IMR-90 (cell line): Measurements from ENCODE around the gene MED12L. TPM values are rescaled to one million over a fixed set of nuclear protein-coding genes. Genes with fewer than 3 reads are reported as not detected.

Experiments
- ATAC-seq: fragments of 200-7000 bp; cut with Tn5 transposase; 2 replicates; pipeline ENCODE4 v1.9.1; 2020; ENCODE audit warnings: low read depth, mild to moderate bottlenecking, moderate library complexity
- BruUV-seq: library from RNA; stranded (reverse); fragments of 400-500 nt; replicated peaks from 2 replicates; lab custom pipeline; 2021; lab: Mats Ljungman, UMichigan
- CTCF ChIA-PET: fragments of 300-600 bp; formaldehyde crosslinking; extraction: SDS; loops from one replicate; lab custom pipeline; 2021; ENCODE audit warnings: antibody characterized with exemption; lab: Yijun Ruan, JAX
- POLR2A ChIA-PET: fragments of 300-600 bp; sonication (Branson Sonifier 250); formaldehyde crosslinking; loops from one replicate; lab custom pipeline; 2022; ENCODE audit warnings: antibody characterized with exemption; ENCODE audit not compliant: unreplicated experiment; lab: Charles Lee
- DNase-seq: peaks from one replicate; pipeline ENCODE4 v3.0.0; 2013
- H2AFZ ChIP-seq: replicated peaks from 2 replicates; pipeline ENCODE3; 2013; ENCODE audit warnings: low read length, mild to moderate bottlenecking; ENCODE audit not compliant: poor library complexity
- H2AK5ac ChIP-seq: 2 replicates; pipeline ENCODE4 v1.6.1; 2013; ENCODE audit warnings: low read depth, low read length, inconsistent platforms
- H2AK9ac ChIP-seq: replicated peaks from 2 replicates; pipeline ENCODE3; 2013; ENCODE audit warnings: mild to moderate bottlenecking, low read depth, low read length, moderate library complexity; ENCODE audit not compliant: poor library complexity
- H2BK120ac ChIP-seq: 2 replicates; pipeline ENCODE4 v1.6.1; 2013; ENCODE audit warnings: low read depth, low read length, inconsistent platforms
- H2BK15ac ChIP-seq: 3 replicates; pipeline ENCODE4 v1.6.1; 2013; ENCODE audit warnings: low read depth, low read length, inconsistent platforms
- H2BK20ac ChIP-seq: 2 replicates; pipeline ENCODE4 v1.6.1; 2013; ENCODE audit warnings: low read depth, mild to moderate bottlenecking, inconsistent platforms, low read length, moderate library complexity
- H2BK5ac ChIP-seq: 2 replicates; pipeline ENCODE4 v1.6.1; 2013; ENCODE audit warnings: mild to moderate bottlenecking, low read depth, low read length, inconsistent platforms; ENCODE audit not compliant: poor library complexity, severe bottlenecking
- H3K14ac ChIP-seq: replicated peaks from 2 replicates; pipeline ENCODE4 v1.6.1; 2013; ENCODE audit warnings: low read depth, low read length, inconsistent platforms
- H3K18ac ChIP-seq: 2 replicates; pipeline ENCODE4 v1.6.1; 2013; ENCODE audit warnings: low read depth, low read length, control low read depth
- H3K23ac ChIP-seq: 2 replicates; pipeline ENCODE4 v1.6.1; 2013; ENCODE audit warnings: low read depth, low read length, inconsistent platforms
- H3K27ac ChIP-seq: 2 replicates; pipeline ENCODE4 v1.5.1; 2013; ENCODE audit warnings: mild to moderate bottlenecking, control low read depth, low read length; ENCODE audit not compliant: insufficient read depth
- H3K27me3 ChIP-seq: 2 replicates; pipeline ENCODE4 v1.6.1; 2013; ENCODE audit warnings: low read length; ENCODE audit not compliant: control insufficient read depth, insufficient read depth
- H3K36me3 ChIP-seq: 2 replicates; pipeline ENCODE4 v1.6.1; 2013; ENCODE audit warnings: low read length, mixed read lengths; ENCODE audit not compliant: control insufficient read depth, insufficient read depth
- H3K4ac ChIP-seq: 2 replicates; pipeline ENCODE4 v1.6.1; 2013; ENCODE audit warnings: low read depth, low read length, inconsistent platforms
- H3K4me1 ChIP-seq: 2 replicates; pipeline ENCODE4 v1.6.1; 2013; ENCODE audit warnings: low read length, mixed read lengths; ENCODE audit not compliant: control insufficient read depth, insufficient read depth
- H3K4me2 ChIP-seq: 2 replicates; pipeline ENCODE4 v1.6.1; 2013; ENCODE audit warnings: low read depth, mild to moderate bottlenecking, control low read depth, low read length, moderate library complexity
- H3K4me3 ChIP-seq: 2 replicates; pipeline ENCODE4 v1.5.1; 2013; ENCODE audit warnings: low read depth, mild to moderate bottlenecking, control low read depth, low read length, moderate library complexity; ENCODE audit not compliant: insufficient read depth
- H3K56ac ChIP-seq: 2 replicates; pipeline ENCODE4 v1.6.1; 2013; ENCODE audit warnings: low read length, inconsistent platforms; ENCODE audit not compliant: insufficient read depth; ENCODE audit errors: extremely low read depth
- H3K79me1 ChIP-seq, 2 experiments: 2 replicates each; pipeline ENCODE4 v1.6.1; 2013; ENCODE audit warnings: low read length in 2 of 2, inconsistent platforms in 1 of 2, low read depth in 1 of 2
- H3K9ac ChIP-seq: 2 replicates; pipeline ENCODE4 v1.6.1; 2013; ENCODE audit warnings: low read depth, low read length, control low read depth
- H3K9me1 ChIP-seq: 2 replicates; pipeline ENCODE4 v1.6.1; 2013; ENCODE audit warnings: low read length, inconsistent platforms; ENCODE audit not compliant: insufficient read depth
- H3K9me3 ChIP-seq: 2 replicates; pipeline ENCODE4 v1.6.1; 2013; ENCODE audit warnings: low read length; ENCODE audit not compliant: control insufficient read depth, insufficient read depth
- H4K20me1 ChIP-seq: 2 replicates; pipeline ENCODE4 v1.6.1; 2013; ENCODE audit warnings: low read length, inconsistent platforms; ENCODE audit not compliant: insufficient read depth
- H4K5ac ChIP-seq: 2 replicates; pipeline ENCODE4 v1.6.1; 2013; ENCODE audit warnings: mild to moderate bottlenecking, low read depth, low read length, control low read depth
- H4K8ac ChIP-seq, 2 experiments: 2 replicates each; pipeline ENCODE4 v1.6.1; 2013; ENCODE audit warnings: low read depth in 2 of 2, low read length in 2 of 2, control low read depth in 1 of 2, inconsistent platforms in 1 of 2
- H4K91ac ChIP-seq: 2 replicates; pipeline ENCODE4 v1.6.1; 2013; ENCODE audit warnings: low read depth, low read length, inconsistent platforms; ENCODE audit not compliant: insufficient read depth
- BHLHE40 ChIP-seq: fragments of 150-350 bp; IDR thresholded peaks from 2 replicates; pipeline ENCODE4 v1.6.1; 2016; ENCODE audit warnings: mild to moderate bottlenecking, low read depth, low read length
- CHD1 ChIP-seq: IDR thresholded peaks from 2 replicates; pipeline ENCODE4 v1.6.1; 2012; ENCODE audit warnings: low read depth, low read length, improper control_type of control experiment
- FOS ChIP-seq: fragments of 150-350 bp; IDR thresholded peaks from 2 replicates; pipeline ENCODE4 v1.6.1; 2016; ENCODE audit warnings: low read depth, low read length
- MAFK ChIP-seq: IDR thresholded peaks from 2 replicates; pipeline ENCODE4 v1.6.1; 2012; ENCODE audit warnings: low read depth, low read length, improper control_type of control experiment
- MAZ ChIP-seq: IDR thresholded peaks from 2 replicates; pipeline ENCODE4 v1.6.1; 2012; ENCODE audit warnings: low read depth, mild to moderate bottlenecking, low read length, improper control_type of control experiment, moderate library complexity, borderline replicate concordance
- RFX5 ChIP-seq: IDR thresholded peaks from 2 replicates; pipeline ENCODE4 v1.8.0; 2012; ENCODE audit warnings: low read depth, mild to moderate bottlenecking, low read length, moderate library complexity
- SMC3 ChIP-seq: fragments of 150-350 bp; IDR thresholded peaks from 2 replicates; pipeline ENCODE4 v1.6.1; 2016; ENCODE audit warnings: low read depth, mild to moderate bottlenecking, antibody characterized with exemption, low read length, moderate library complexity
- WGBS, 2 experiments: methylation state at CpG; one replicate each; pipeline versions ENCODE4 v1.1.5 to v1.1.7; 2013; ENCODE audit warnings: missing lambda C conversion rate in 2 of 2; ENCODE audit not compliant: insufficient read length in 1 of 2; ENCODE audit errors: extremely low coverage in 2 of 2; 5-methylcytosine and 5-hydroxymethylcytosine counted together
- dilution Hi-C: fragments of 300-500 bp; cut with HindIII; formaldehyde crosslinking; loops from one replicate; pipeline ENCODE4 v1.14.3; 2018; ENCODE audit warnings: low sequenced_read_pairs; ENCODE audit not compliant: unreplicated experiment
- in situ Hi-C: fragments of 300-500 bp; cut with MboI; formaldehyde crosslinking; loops from 3 replicates; pipeline ENCODE4 v1.14.3; 2019; ENCODE audit warnings: low sequenced_read_pairs, inconsistent platforms, mixed read lengths
- intact Hi-C: fragments of 100-400 bp; cut with micrococcal nuclease; formaldehyde crosslinking; loops from 2 replicates; pipeline ENCODE4 v1.10.0; 2022
- polyA plus RNA-seq, 3 experiments: library from polyadenylated mRNA; depleted of rRNA; stranded (reverse); fragments of >200 nt; gene quantifications; 2 replicates each; pipeline ENCODE4 v1.2.3, GENCODE V29; 2012; ENCODE audit warnings: low replicate concordance in 1 of 3
- total RNA-seq: library from RNA; depleted of rRNA; stranded (reverse); fragments of >200 nt; gene quantifications from 2 replicates; pipeline ENCODE4 v1.2.3, GENCODE V29; 2012

MED12L gene
- total and polyA plus RNA-seq, 2 of the 4 experiments (the other 2 are of a cell fraction): 0.05 to 0.18 TPM

- H3K9ac ChIP-seq: no peak overlapping the region
- H3K4ac ChIP-seq: peak overlapping the region; percentile 31
- no TSS peak for BruUV-seq
- H2BK15ac ChIP-seq: peak overlapping the region; percentile 36; the same call in 2 of the 3 replicates
- in situ Hi-C loops: no loop called here
- peak overlapping the region; percentile 31; the same call in 1 of the 2 replicates for H3K23ac ChIP-seq
- no peaks in the 10 kb centered on the region for H4K20me1 ChIP-seq
- WGBS, 2 experiments: no CpG with 5 or more reads among the region's 1 CpG
- intact Hi-C loops: no loop called here
- peak overlapping the region; percentile 83 for H2BK20ac ChIP-seq
- peak overlapping the region; percentile 57 for H2BK120ac ChIP-seq
- no peaks in the 10 kb centered on the region for H3K79me1 ChIP-seq
- H2AFZ ChIP-seq: peak overlapping the region; percentile 28
- 0 out of 4 replicates have a peak overlapping the region, but pooled peaks of 1 of the 2 experiments have one; percentile 47 for H4K8ac ChIP-seq
- peaks cover 12% of the 10 kb centered on the region for H3K4me1 ChIP-seq
- peak overlapping the region; percentile 69 for H3K14ac ChIP-seq
- H3K56ac ChIP-seq: no peak overlapping the region
- no peak for ATAC-seq
- peak; percentile 60 for DNase-seq
- POLR2A ChIA-PET: no interaction called here
- TF ChIP-seq RFX5: no peak
- no peak for TF ChIP-seq MAFK
- no peak for TF ChIP-seq FOS
- TF ChIP-seq MAZ: no peak
- TF ChIP-seq CHD1: no peak
- TF ChIP-seq BHLHE40: no peak
- TF ChIP-seq SMC3: no peak
- CTCF ChIA-PET: interaction anchor here (0.6 kb wide), 1 partner anchor 430 kb away, joined by 4 read pairs; no protein-coding TSS in a partner anchor
- H2BK5ac ChIP-seq: no peak overlapping the region
- H3K27me3 ChIP-seq: no peaks in the 10 kb centered on the region
- peaks cover 3% of the 10 kb centered on the region; the same call in 1 of the 2 replicates for H3K9me1 ChIP-seq
- H3K4me3 ChIP-seq: no peak overlapping the region
- dilution Hi-C loops: no loop called here
- H3K18ac ChIP-seq: peak overlapping the region; percentile 82
- peak overlapping the region; percentile 57 for H2AK9ac ChIP-seq
- no peak overlapping the region for H3K4me2 ChIP-seq
- no peaks in the 10 kb centered on the region for H3K9me3 ChIP-seq
- peak overlapping the region; percentile 56 for H2AK5ac ChIP-seq
- H3K27ac ChIP-seq: no peak overlapping the region
- H4K5ac ChIP-seq: peak overlapping the region; percentile 39; the same call in 1 of the 2 replicates
- peak overlapping the region; percentile 32 for H4K91ac ChIP-seq
- no peaks in the 10 kb centered on the region for H3K36me3 ChIP-seq
Measured at GRCh38 chr3:151307583-151308488, 222.4 kb downstream of the MED12L start.
